Measurements from ENCODE around the gene NUDT8. TPM values are rescaled to one million over a fixed set of nuclear protein-coding genes. Genes with fewer than 3 reads are reported as not detected.

Gene NUDT8
- total RNA-seq, 4 donors from 2014 or later, result 5.0 to 64.1 (median 45.4) TPM

- H3K27ac ChIP-seq, result peak overlapping the region in 3 of 4 donors; percentile 42 to 75 (median 57)
- H3K27me3 ChIP-seq, result no peaks in the 10 kb centered on the region
- H3K4me3 ChIP-seq, result peak overlapping the region in 1 of 4 donors; percentile 14
- H3K36me3 ChIP-seq, result no peaks in the 10 kb centered on the region
- peak; percentile 47 to 85 (median 85) for DNase-seq
- no peaks in the 10 kb centered on the region for H3K9me3 ChIP-seq
- peaks cover 0 to 60% (median 39%) of the 10 kb centered on the region in 4 donors for H3K4me1 ChIP-seq
- TF ChIP-seq POLR2A (IDR thresholded peaks at IDR 0.05), result no peak
- TF ChIP-seq, protein P1, sequence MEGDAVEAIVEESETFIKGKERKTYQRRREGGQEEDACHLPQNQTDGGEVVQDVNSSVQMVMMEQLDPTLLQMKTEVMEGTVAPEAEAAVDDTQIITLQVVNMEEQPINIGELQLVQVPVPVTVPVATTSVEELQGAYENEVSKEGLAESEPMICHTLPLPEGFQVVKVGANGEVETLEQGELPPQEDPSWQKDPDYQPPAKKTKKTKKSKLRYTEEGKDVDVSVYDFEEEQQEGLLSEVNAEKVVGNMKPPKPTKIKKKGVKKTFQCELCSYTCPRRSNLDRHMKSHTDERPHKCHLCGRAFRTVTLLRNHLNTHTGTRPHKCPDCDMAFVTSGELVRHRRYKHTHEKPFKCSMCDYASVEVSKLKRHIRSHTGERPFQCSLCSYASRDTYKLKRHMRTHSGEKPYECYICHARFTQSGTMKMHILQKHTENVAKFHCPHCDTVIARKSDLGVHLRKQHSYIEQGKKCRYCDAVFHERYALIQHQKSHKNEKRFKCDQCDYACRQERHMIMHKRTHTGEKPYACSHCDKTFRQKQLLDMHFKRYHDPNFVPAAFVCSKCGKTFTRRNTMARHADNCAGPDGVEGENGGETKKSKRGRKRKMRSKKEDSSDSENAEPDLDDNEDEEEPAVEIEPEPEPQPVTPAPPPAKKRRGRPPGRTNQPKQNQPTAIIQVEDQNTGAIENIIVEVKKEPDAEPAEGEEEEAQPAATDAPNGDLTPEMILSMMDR (IDR thresholded peaks at IDR 0.05), result no peak
These were observed 19.3 kb upstream of the NUDT8 start for GRCh38 chr11:67648796-67649613.

- Histone ChIP-seq H3K27me3 (no peaks in the 10 kb centered on the region), H3K4me1 (peaks cover 0 to 60% (median 39%) of the 10 kb centered on the region in 4 donors), H3K9me3 (no peaks in the 10 kb centered on the region), H3K27ac (peak overlapping the region; percentile 42 to 75 (median 62)), H3K36me3 (no peaks in the 10 kb centered on the region), H3K4me3 (no peak overlapping the region)
- TF ChIP-seq, protein P1 (IDR thresholded peaks at IDR 0.05), result peak in 5 of 6 experiments; percentile 36 to 55 (median 53)
- TF ChIP-seq POLR2A (IDR thresholded peaks at IDR 0.05), result no peak
- DNase-seq, result peak; percentile 62 to 80 (median 67)
These were observed 18.5 kb upstream of the NUDT8 start for GRCh38 chr11:67648140-67648795.

GRCh38 chr11:67647471-67647870 lies 17.7 kb upstream of the NUDT8 start:
- peak in 2 of 3 donors; percentile 66 to 79 for DNase-seq
- peak overlapping the region in 1 of 4 donors; percentile 33 for H3K4me3 ChIP-seq
- no peaks in the 10 kb centered on the region for H3K9me3 ChIP-seq
- peaks cover 0 to 60% (median 39%) of the 10 kb centered on the region in 4 donors for H3K4me1 ChIP-seq
- TF ChIP-seq, protein P1 (IDR thresholded peaks at IDR 0.05), result no peak
- TF ChIP-seq POLR2A (IDR thresholded peaks at IDR 0.05), result no peak
- no peaks in the 10 kb centered on the region for H3K36me3 ChIP-seq
- H3K27ac ChIP-seq, result peak overlapping the region; percentile 38 to 67 (median 54)
- no peaks in the 10 kb centered on the region for H3K27me3 ChIP-seq

GRCh38 chr11:67646535-67647336 lies 17.0 kb upstream of the NUDT8 start:
- Histone ChIP-seq H3K4me3 (peak overlapping the region in 1 of 4 donors; percentile 33), H3K4me1 (peaks cover 0 to 55% (median 39%) of the 10 kb centered on the region in 4 donors), H3K9me3 (no peaks in the 10 kb centered on the region), H3K27ac (peak overlapping the region; percentile 38 to 67 (median 54)), H3K36me3 (no peaks in the 10 kb centered on the region), H3K27me3 (no peaks in the 10 kb centered on the region)
- TF ChIP-seq, protein P1 (IDR thresholded peaks at IDR 0.05), result peak in 5 of 6 experiments; percentile 12 to 31 (median 27)
- no peak for TF ChIP-seq POLR2A (IDR thresholded peaks at IDR 0.05)
- DNase-seq, result peak; percentile 82 to 92 (median 86)
